OCI-LY7 (cell line): ENCODE data around the gene PGAP3.

Experiments used
- EZH2phosphoT487 ChIP-seq: fragments of 200-600 bp; sonication (generic); IDR thresholded peaks from 2 replicates; pipeline ENCODE4 v1.6.1; 2018; ENCODE audit warnings: low read depth, borderline replicate concordance, mild to moderate bottlenecking, mixed run types, antibody characterized with exemption, low read length, moderate library complexity, mixed read lengths
- TF ChIP-seq, protein P1 (sequence below): fragments of 200-600 bp; sonication (generic); conservative IDR thresholded peaks from 2 replicates; pipeline ENCODE4 v1.5.1; 2014; ENCODE audit warnings: mild to moderate bottlenecking, antibody characterized with exemption, low read length, moderate library complexity, mixed read lengths

DNA sequence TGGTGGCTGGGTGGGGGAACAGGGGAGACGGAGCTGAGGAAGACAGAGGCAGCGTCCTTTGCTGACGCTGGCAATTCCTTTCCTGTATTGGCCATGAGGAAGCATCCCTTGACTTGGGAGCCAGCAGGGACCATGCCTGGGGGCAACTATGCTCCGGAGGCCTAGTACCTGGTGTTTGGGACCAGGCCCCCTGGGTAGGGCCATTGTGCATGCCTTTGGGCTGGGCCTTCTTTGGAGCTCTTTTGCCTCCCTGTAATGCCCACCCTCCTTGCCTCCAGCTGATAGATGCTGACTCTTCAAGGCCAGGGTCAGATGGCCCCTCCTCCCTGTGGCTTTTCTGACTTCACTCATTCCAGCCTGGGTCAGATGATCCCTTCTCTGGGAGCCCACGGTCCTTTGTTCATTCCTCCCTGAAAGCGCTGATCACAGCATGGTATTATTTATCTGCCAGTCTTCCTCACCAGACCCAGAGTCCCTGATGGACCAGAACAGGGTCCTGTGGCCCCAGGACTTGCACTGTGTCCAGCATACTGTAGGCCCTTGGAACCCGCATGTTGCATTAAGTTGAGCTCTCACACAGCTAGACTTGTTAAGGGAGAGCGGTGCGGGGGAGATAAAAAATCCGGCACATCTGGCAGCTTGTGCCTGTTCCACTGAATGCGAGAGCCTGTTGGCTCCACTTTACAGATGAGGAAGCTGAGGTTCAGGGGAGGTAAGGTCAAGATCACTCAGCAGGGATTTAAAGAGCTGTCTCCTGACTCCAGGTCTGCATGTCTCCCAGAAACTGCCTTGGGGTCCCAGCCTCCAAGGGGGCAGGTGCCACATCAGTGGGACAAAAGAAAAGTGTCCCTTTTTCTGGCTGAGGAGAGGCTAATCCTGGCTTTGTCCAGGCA lies 48.0 kb downstream of the PGAP3 start:
- TF ChIP-seq, protein P1, sequence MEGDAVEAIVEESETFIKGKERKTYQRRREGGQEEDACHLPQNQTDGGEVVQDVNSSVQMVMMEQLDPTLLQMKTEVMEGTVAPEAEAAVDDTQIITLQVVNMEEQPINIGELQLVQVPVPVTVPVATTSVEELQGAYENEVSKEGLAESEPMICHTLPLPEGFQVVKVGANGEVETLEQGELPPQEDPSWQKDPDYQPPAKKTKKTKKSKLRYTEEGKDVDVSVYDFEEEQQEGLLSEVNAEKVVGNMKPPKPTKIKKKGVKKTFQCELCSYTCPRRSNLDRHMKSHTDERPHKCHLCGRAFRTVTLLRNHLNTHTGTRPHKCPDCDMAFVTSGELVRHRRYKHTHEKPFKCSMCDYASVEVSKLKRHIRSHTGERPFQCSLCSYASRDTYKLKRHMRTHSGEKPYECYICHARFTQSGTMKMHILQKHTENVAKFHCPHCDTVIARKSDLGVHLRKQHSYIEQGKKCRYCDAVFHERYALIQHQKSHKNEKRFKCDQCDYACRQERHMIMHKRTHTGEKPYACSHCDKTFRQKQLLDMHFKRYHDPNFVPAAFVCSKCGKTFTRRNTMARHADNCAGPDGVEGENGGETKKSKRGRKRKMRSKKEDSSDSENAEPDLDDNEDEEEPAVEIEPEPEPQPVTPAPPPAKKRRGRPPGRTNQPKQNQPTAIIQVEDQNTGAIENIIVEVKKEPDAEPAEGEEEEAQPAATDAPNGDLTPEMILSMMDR, result no peak
- TF ChIP-seq EZH2phosphoT487, result no peak
